Fibroblast of mammary gland (primary cell): ENCODE results near the gene TP73.

Experiments used
- DNase-seq: peaks from one replicate; pipeline ENCODE4 v3.0.0-alpha.2; 2010; ENCODE audit warnings: low read depth
- H3K4me3 ChIP-seq: 2 replicates; pipeline ENCODE4 v1.5.1; 2011; ENCODE audit warnings: low read depth, mild to moderate bottlenecking, low read length, moderate library complexity; ENCODE audit not compliant: control insufficient read depth
- CTCF ChIP-seq: conservative IDR thresholded peaks from 2 replicates; pipeline ENCODE4 v1.5.1; 2011; ENCODE audit warnings: low read depth, low read length, inconsistent platforms; ENCODE audit not compliant: control insufficient read depth, insufficient read depth

Gene TP73

GRCh38 chr1:3707298-3707938, 55.1 kb downstream of the TP73 start:
- H3K4me3 ChIP-seq: no peak overlapping the region
- DNase-seq: no peak
- TF ChIP-seq CTCF: no peak

GRCh38 chr1:3707939-3708328, 55.6 kb downstream of the TP73 start:
- H3K4me3 ChIP-seq: no peak overlapping the region
- DNase-seq: no peak
- no peak for TF ChIP-seq CTCF

GRCh38 chr1:3708791-3709190, 56.5 kb downstream of the TP73 start:
- DNase-seq: no peak
- no peak overlapping the region for H3K4me3 ChIP-seq
- TF ChIP-seq CTCF: no peak

- DNase-seq: no peak
- H3K4me3 ChIP-seq: no peak overlapping the region
- TF ChIP-seq CTCF: no peak
Measured at GRCh38 chr1:3710251-3710650, 57.9 kb downstream of the TP73 start.

GRCh38 chr1:3711381-3711779, 59.1 kb downstream of the TP73 start:
- no peak for DNase-seq
- TF ChIP-seq CTCF: no peak

GRCh38 chr1:3711780-3712451, 59.6 kb downstream of the TP73 start:
- no peak overlapping the region for H3K4me3 ChIP-seq
- no peak for DNase-seq
- no peak for TF ChIP-seq CTCF

More at GRCh38 chr1:3711381-3711779, 59.1 kb downstream of the TP73 start:
- H3K4me3 ChIP-seq: no peak overlapping the region
